Keratinocyte (primary cell): Measurements from ENCODE around the gene CASP8.

Experiments used
- CTCF ChIP-seq, 3 experiments: IDR thresholded peaks in 1 of 3; conservative IDR thresholded peaks in 1 of 3; optimal IDR thresholded peaks in 1 of 3; 2 replicates in 2 of 3; 3 replicates in 1 of 3; pipeline versions ENCODE3 to v1.5.1; 2011; ENCODE audit warnings: low read length in 3 of 3, mild to moderate bottlenecking in 3 of 3, moderate library complexity in 2 of 3, control low read depth in 1 of 3, inconsistent platforms in 1 of 3; ENCODE audit not compliant: insufficient read depth in 2 of 3; ENCODE audit errors: extremely low read depth in 1 of 3
- EZH2 ChIP-seq: IDR thresholded peaks from one replicate; pipeline ENCODE4 v1.6.1; 2012; ENCODE audit warnings: inconsistent platforms, mild to moderate bottlenecking, low read length, moderate library complexity

- no peak for TF ChIP-seq CTCF (optimal IDR thresholded peaks at IDR 0.05 in 1 of 3, IDR thresholded peaks at IDR 0.05 in 1 of 3, conservative IDR thresholded peaks at IDR 0.05 in 1 of 3; ENCODE audit: extremely low read depth in 1 of 3, insufficient read depth in 2 of 3, low read length in 3 of 3)
- TF ChIP-seq EZH2 = no peak
Observed at GRCh38 chr2:201269764-201270163, 9.4 kb downstream of the CASP8 start.
